MM.1S (cell line): ENCODE results near the gene PLEKHH2.

Experiments
- DNase-seq: peaks from one replicate; pipeline ENCODE4 v3.0.0-alpha.2; 2015
- H2AFZ ChIP-seq: fragments of 300-600 bp; sonication (generic); 2 replicates; pipeline ENCODE4 v1.6.0; 2016; ENCODE audit warnings: antibody characterized with exemption, low read length
- H3F3A ChIP-seq: fragments of 300-600 bp; sonication (generic); 2 replicates; pipeline ENCODE4 v1.6.1; 2016; ENCODE audit warnings: mild to moderate bottlenecking, antibody characterized with exemption, low read length, moderate library complexity, mixed read lengths; ENCODE audit not compliant: insufficient read depth
- H3K27ac ChIP-seq: fragments of 300-600 bp; sonication (generic); 2 replicates; pipeline ENCODE4 v1.5.1; 2016; ENCODE audit warnings: mild to moderate bottlenecking, low read length
- H3K27me3 ChIP-seq: fragments of 300-600 bp; sonication (generic); replicated peaks from 2 replicates; pipeline ENCODE4 v1.6.0; 2016; ENCODE audit warnings: low read length; ENCODE audit not compliant: insufficient read depth
- H3K36me3 ChIP-seq: fragments of 300-600 bp; sonication (generic); replicated peaks from 2 replicates; pipeline ENCODE4 v1.6.1; 2016; ENCODE audit warnings: mild to moderate bottlenecking, low read length, mixed read lengths; ENCODE audit not compliant: insufficient read depth
- H3K4me1 ChIP-seq: fragments of 300-600 bp; sonication (generic); 2 replicates; pipeline ENCODE4 v1.6.1; 2016; ENCODE audit warnings: low read length, mixed read lengths
- H3K4me2 ChIP-seq: fragments of 300-600 bp; sonication (generic); 2 replicates; pipeline ENCODE4 v1.6.0; 2016; ENCODE audit warnings: low read depth, low read length
- H3K4me3 ChIP-seq: fragments of 300-600 bp; sonication (generic); 2 replicates; pipeline ENCODE4 v1.5.1; 2016; ENCODE audit warnings: low read length, mixed read lengths
- H3K79me2 ChIP-seq: fragments of 300-600 bp; sonication (generic); 2 replicates; pipeline ENCODE4 v1.6.1; 2016; ENCODE audit warnings: mixed run types, low read length, mixed read lengths
- H3K9ac ChIP-seq: fragments of 300-600 bp; sonication (generic); 2 replicates; pipeline ENCODE4 v1.6.1; 2016; ENCODE audit warnings: low read length, mixed read lengths
- H3K9me2 ChIP-seq: fragments of 300-600 bp; sonication (generic); replicated peaks from 2 replicates; pipeline ENCODE4 v1.6.1; 2016; ENCODE audit warnings: mild to moderate bottlenecking, low read length, mixed read lengths; ENCODE audit not compliant: insufficient read depth
- H3K9me3 ChIP-seq: fragments of 300-600 bp; sonication (generic); replicated peaks from 2 replicates; pipeline ENCODE4 v1.6.1; 2016; ENCODE audit warnings: mild to moderate bottlenecking, low read length, mixed read lengths; ENCODE audit not compliant: insufficient read depth
- H4K20me1 ChIP-seq: fragments of 300-600 bp; sonication (generic); 2 replicates; pipeline ENCODE4 v1.6.1; 2016; ENCODE audit warnings: mild to moderate bottlenecking, low read length, moderate library complexity, mixed read lengths; ENCODE audit not compliant: insufficient read depth
- EZH2 ChIP-seq: fragments of 300-600 bp; sonication (generic); optimal IDR thresholded peaks from 2 replicates; pipeline ENCODE3; 2017; ENCODE audit warnings: low read depth, mild to moderate bottlenecking, antibody characterized with exemption, low read length, mixed read lengths
- EZH2phosphoT487 ChIP-seq: fragments of 300-600 bp; sonication (generic); IDR thresholded peaks from 2 replicates; pipeline ENCODE4 v1.6.1; 2018; ENCODE audit warnings: antibody characterized with exemption, low read length
- TF ChIP-seq, protein P1 (sequence below): fragments of 300-600 bp; sonication (generic); IDR thresholded peaks from 2 replicates; pipeline ENCODE4 v1.5.1; 2016; ENCODE audit warnings: antibody characterized with exemption, low read length, mixed read lengths

Gene PLEKHH2

DNA sequence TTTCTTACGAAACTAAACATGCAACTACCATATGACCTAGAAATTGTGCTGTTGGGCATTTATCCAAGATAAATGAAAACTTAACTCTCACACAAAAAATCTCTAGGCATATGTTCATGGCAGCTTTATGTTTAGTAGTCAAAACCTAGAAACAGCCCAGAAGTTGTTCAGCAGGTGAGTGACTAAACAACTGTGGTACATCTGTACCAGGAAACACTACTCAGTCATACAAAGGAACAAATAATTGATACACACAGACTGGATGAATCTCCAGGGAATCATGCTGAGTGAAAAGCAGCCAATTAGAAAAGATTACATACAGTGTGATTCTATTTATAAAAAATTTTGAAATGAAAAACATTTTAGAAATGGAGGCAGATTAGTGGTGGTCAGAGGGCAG is 166.1 kb downstream of the PLEKHH2 start:
- H3K9me2 ChIP-seq, result no peaks in the 10 kb centered on the region
- H3K27ac ChIP-seq, result no peak overlapping the region
- H3K9me3 ChIP-seq, result no peaks in the 10 kb centered on the region
- H3K27me3 ChIP-seq, result no peaks in the 10 kb centered on the region
- no peaks in the 10 kb centered on the region for H3K36me3 ChIP-seq
- H3K79me2 ChIP-seq, result no peaks in the 10 kb centered on the region
- no peak for DNase-seq
- TF ChIP-seq EZH2phosphoT487 (no peak), EZH2 (no peak)
- TF ChIP-seq, protein P1, sequence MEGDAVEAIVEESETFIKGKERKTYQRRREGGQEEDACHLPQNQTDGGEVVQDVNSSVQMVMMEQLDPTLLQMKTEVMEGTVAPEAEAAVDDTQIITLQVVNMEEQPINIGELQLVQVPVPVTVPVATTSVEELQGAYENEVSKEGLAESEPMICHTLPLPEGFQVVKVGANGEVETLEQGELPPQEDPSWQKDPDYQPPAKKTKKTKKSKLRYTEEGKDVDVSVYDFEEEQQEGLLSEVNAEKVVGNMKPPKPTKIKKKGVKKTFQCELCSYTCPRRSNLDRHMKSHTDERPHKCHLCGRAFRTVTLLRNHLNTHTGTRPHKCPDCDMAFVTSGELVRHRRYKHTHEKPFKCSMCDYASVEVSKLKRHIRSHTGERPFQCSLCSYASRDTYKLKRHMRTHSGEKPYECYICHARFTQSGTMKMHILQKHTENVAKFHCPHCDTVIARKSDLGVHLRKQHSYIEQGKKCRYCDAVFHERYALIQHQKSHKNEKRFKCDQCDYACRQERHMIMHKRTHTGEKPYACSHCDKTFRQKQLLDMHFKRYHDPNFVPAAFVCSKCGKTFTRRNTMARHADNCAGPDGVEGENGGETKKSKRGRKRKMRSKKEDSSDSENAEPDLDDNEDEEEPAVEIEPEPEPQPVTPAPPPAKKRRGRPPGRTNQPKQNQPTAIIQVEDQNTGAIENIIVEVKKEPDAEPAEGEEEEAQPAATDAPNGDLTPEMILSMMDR, result no peak
- H3K9ac ChIP-seq, result no peak overlapping the region
- no peak overlapping the region for H2AFZ ChIP-seq
- no peaks in the 10 kb centered on the region for H3F3A ChIP-seq
- H3K4me2 ChIP-seq, result no peak overlapping the region
- H3K4me1 ChIP-seq, result no peaks in the 10 kb centered on the region
- no peaks in the 10 kb centered on the region for H4K20me1 ChIP-seq
- H3K4me3 ChIP-seq, result no peak overlapping the region

DNA sequence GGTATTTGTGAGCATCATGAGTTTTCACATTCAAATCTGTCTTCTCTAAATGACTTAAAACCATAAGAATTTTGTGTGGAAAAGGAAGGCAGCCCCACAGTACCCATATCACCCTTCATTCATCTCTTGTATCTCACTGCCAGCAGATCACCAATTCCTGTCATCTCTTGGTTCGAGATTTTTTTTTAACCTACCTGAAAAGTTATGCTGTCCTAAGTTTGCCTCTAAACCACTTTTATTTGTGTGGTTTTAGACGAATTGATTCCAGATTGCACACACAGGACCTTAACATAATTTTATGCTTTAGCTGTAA is 169.6 kb downstream of the PLEKHH2 start:
- Histone ChIP-seq H3K4me1 (no peaks in the 10 kb centered on the region), H4K20me1 (no peaks in the 10 kb centered on the region), H3F3A (no peaks in the 10 kb centered on the region), H3K9me3 (no peaks in the 10 kb centered on the region), H3K27ac (no peak overlapping the region), H3K79me2 (no peaks in the 10 kb centered on the region), H3K4me3 (no peak overlapping the region), H3K36me3 (no peaks in the 10 kb centered on the region), H3K4me2 (no peak overlapping the region), H2AFZ (no peak overlapping the region), H3K9me2 (no peaks in the 10 kb centered on the region), H3K9ac (no peak overlapping the region), H3K27me3 (no peaks in the 10 kb centered on the region)
- TF ChIP-seq, protein P1, result no peak
- TF ChIP-seq EZH2 (no peak), EZH2phosphoT487 (no peak)
- DNase-seq, result no peak

DNA sequence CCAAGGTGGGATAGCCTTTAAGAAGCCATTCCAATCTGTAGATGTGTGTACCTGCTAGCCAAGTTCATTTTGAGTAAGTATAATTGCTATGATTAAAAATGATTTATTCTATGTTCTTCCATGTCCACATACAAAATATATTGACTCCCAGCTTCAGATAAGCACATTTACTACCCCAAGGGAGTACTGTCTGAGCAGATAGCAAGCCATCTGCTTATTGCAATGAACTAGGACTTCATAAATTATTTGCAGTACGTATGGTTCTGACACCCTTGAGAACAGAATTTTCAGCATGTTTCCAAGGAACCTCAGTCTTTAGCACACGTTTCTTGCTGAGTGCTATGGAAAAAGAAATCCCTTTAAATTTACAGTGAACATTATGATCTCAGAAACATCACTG is 173.4 kb downstream of the PLEKHH2 start:
- Histone ChIP-seq H3K36me3 (no peaks in the 10 kb centered on the region), H3F3A (no peaks in the 10 kb centered on the region), H2AFZ (no peak overlapping the region), H3K9me2 (no peaks in the 10 kb centered on the region), H3K9me3 (no peaks in the 10 kb centered on the region), H3K4me3 (no peak overlapping the region), H3K9ac (no peak overlapping the region), H3K4me1 (no peaks in the 10 kb centered on the region), H3K4me2 (no peak overlapping the region), H3K27me3 (no peaks in the 10 kb centered on the region), H3K79me2 (no peaks in the 10 kb centered on the region), H3K27ac (no peak overlapping the region), H4K20me1 (no peaks in the 10 kb centered on the region)
- no peak for DNase-seq
- TF ChIP-seq EZH2, result no peak
- TF ChIP-seq, protein P1, result no peak
- no peak for TF ChIP-seq EZH2phosphoT487
